Cardiac muscle cell (in vitro differentiated cells and primary cell): ENCODE measurements around the gene PRICKLE2. TPM values are rescaled to one million over a fixed set of nuclear protein-coding genes. Genes with fewer than 3 reads are reported as not detected.

Experiments used
- DNase-seq, 2 donors: peaks; one replicate each; pipeline versions ENCODE4 v3.0.0 to v3.0.0-alpha.2; 2010 to 2017; ENCODE audit warnings: low read depth in 1 of 2, low spot score in 1 of 2
- H3K27ac ChIP-seq: fragments of 200-600 bp; sonication (generic); 2 replicates; pipeline ENCODE4 v1.5.1; 2016
- H3K27me3 ChIP-seq: fragments of 200-600 bp; sonication (generic); 2 replicates; pipeline ENCODE4 v1.6.0; 2016; ENCODE audit warnings: control low read depth
- H3K36me3 ChIP-seq: fragments of 200-600 bp; sonication (generic); 2 replicates; pipeline ENCODE4 v1.5.1; 2016; ENCODE audit warnings: control low read depth
- H3K4me1 ChIP-seq: fragments of 200-600 bp; sonication (generic); 2 replicates; pipeline ENCODE4 v1.8.1; 2017; ENCODE audit warnings: low read depth, mild to moderate bottlenecking, mixed run types
- H3K4me3 ChIP-seq: fragments of 200-600 bp; sonication (generic); 2 replicates; pipeline ENCODE4 v1.5.1; 2016; ENCODE audit warnings: mild to moderate bottlenecking
- H3K9me3 ChIP-seq: fragments of 200-600 bp; sonication (generic); 2 replicates; pipeline ENCODE4 v1.5.1; 2017; ENCODE audit warnings: low read depth, mild to moderate bottlenecking, control low read depth
- polyA plus RNA-seq: library from polyadenylated mRNA; unstranded; fragments of >200 nt; fragmentation: Nextera tagmentation; extraction: Ambion mirVana; gene quantifications from 2 replicates; pipeline ENCODE4 v1.2.1, GENCODE V29; 2016
- total RNA-seq: library from RNA; depleted of rRNA; stranded (reverse); fragments of >200 nt; gene quantifications from 2 replicates; pipeline ENCODE4 v1.2.3, GENCODE V29; 2016
- TF ChIP-seq, protein P1 (sequence below): IDR thresholded peaks from 2 replicates; pipeline ENCODE4 v1.5.1; 2012; ENCODE audit warnings: low read depth, mild to moderate bottlenecking, low read length

PRICKLE2 gene
- total and polyA plus RNA-seq, 2 experiments from 2014 or later: 4.3 to 11.7 TPM

- peaks cover 23% of the 10 kb centered on the region for H3K4me1 ChIP-seq
- H3K4me3 ChIP-seq: no peak overlapping the region
- H3K27me3 ChIP-seq: no peaks in the 10 kb centered on the region
- H3K36me3 ChIP-seq: no peaks in the 10 kb centered on the region
- TF ChIP-seq, protein P1, sequence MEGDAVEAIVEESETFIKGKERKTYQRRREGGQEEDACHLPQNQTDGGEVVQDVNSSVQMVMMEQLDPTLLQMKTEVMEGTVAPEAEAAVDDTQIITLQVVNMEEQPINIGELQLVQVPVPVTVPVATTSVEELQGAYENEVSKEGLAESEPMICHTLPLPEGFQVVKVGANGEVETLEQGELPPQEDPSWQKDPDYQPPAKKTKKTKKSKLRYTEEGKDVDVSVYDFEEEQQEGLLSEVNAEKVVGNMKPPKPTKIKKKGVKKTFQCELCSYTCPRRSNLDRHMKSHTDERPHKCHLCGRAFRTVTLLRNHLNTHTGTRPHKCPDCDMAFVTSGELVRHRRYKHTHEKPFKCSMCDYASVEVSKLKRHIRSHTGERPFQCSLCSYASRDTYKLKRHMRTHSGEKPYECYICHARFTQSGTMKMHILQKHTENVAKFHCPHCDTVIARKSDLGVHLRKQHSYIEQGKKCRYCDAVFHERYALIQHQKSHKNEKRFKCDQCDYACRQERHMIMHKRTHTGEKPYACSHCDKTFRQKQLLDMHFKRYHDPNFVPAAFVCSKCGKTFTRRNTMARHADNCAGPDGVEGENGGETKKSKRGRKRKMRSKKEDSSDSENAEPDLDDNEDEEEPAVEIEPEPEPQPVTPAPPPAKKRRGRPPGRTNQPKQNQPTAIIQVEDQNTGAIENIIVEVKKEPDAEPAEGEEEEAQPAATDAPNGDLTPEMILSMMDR: no peak
- DNase-seq: no peak
- no peaks in the 10 kb centered on the region for H3K9me3 ChIP-seq
- no peak overlapping the region for H3K27ac ChIP-seq
Observed at GRCh38 chr3:64059484-64060175, 165.6 kb downstream of the PRICKLE2 start.

DNA sequence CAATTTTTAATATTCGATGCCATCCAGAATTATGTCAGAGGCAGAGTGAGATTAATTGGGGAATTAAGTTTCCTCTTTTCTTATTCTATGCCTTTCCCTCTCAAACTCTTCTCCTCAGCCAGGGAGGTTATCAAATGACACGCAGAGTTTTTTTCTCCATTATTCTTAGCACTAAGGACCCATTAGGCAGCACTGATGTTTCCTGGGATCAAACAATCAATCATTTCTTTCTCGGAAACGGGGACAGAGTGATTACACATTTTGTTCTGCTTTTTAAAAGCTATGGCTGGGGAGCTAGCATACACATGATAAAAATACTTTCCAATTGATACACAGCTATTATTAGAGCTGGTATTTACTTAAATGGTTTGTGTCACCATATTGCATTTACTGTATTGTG is 166.7 kb downstream of the PRICKLE2 start:
- DNase-seq: no peak
- no peak overlapping the region for H3K27ac ChIP-seq
- no peaks in the 10 kb centered on the region for H3K9me3 ChIP-seq
- H3K4me1 ChIP-seq: peaks cover 20% of the 10 kb centered on the region
- no peaks in the 10 kb centered on the region for H3K36me3 ChIP-seq
- TF ChIP-seq, protein P1: no peak
- no peaks in the 10 kb centered on the region for H3K27me3 ChIP-seq
- H3K4me3 ChIP-seq: no peak overlapping the region

DNA sequence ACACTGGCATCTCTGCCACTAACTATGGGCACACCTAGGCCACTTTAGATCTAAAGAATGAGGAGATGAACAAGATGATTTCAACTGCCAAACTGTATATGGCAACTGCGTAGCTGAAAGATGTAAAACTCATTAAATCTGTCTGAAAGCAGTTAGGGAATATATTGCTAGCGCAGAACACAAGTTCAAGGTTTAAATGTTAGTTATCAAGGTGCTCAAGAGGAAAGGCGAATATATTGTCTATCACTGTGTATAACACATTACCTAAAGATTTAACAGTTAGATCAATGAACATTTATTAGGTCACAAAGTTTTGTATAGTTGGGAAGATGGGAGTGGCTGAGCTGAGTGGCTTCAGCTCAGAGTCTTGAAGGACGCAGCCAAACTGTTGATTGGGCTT is 168.0 kb downstream of the PRICKLE2 start:
- Histone ChIP-seq H3K36me3 (no peaks in the 10 kb centered on the region), H3K4me1 (peaks cover 7% of the 10 kb centered on the region), H3K9me3 (no peaks in the 10 kb centered on the region), H3K4me3 (no peak overlapping the region), H3K27ac (no peak overlapping the region), H3K27me3 (no peaks in the 10 kb centered on the region)
- DNase-seq: no peak
- TF ChIP-seq, protein P1: no peak

DNA sequence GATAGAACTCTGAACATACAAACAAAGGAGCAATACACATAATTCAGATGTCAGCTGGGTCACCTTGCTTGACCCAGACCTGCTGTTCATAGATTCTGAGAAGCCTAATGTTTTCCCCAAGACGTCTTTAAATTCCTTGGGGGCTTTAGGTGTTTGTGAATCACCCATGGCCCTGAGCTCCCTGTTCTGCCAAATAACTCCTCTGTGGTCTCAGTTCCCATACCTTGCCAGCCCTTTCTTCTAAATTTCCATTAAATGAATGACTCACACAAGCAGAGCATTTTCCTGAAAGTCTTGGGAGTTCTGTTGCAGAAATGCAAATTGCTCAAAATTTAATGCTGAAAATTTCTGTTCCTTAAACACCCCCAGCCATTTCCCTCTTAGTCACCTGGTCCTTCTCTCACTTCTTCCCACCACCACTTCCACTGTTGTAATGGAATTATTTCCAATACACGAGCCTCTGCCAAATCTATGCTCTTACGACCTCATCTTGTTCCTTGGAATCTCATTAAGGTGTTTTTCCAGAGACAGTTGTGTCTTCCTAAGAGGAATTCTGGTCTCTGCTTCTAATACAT is 168.6 kb downstream of the PRICKLE2 start:
- no peaks in the 10 kb centered on the region for H3K9me3 ChIP-seq
- H3K27me3 ChIP-seq: no peaks in the 10 kb centered on the region
- H3K27ac ChIP-seq: no peak overlapping the region
- no peak overlapping the region for H3K4me3 ChIP-seq
- TF ChIP-seq, protein P1: no peak
- peaks cover 4% of the 10 kb centered on the region for H3K4me1 ChIP-seq
- DNase-seq: peak in 1 of 2 donors; percentile 48
- no peaks in the 10 kb centered on the region for H3K36me3 ChIP-seq

- no peaks in the 10 kb centered on the region for H3K9me3 ChIP-seq
- no peak overlapping the region for H3K27ac ChIP-seq
- H3K4me3 ChIP-seq: no peak overlapping the region
- no peak for DNase-seq
- no peaks in the 10 kb centered on the region for H3K36me3 ChIP-seq
- H3K4me1 ChIP-seq: peaks cover 4% of the 10 kb centered on the region
- no peaks in the 10 kb centered on the region for H3K27me3 ChIP-seq
- TF ChIP-seq, protein P1: no peak
Observed at GRCh38 chr3:64055076-64055475, 170.2 kb downstream of the PRICKLE2 start.
